ENCODE measurements around the gene SPTLC3. TPM values are rescaled to one million over a fixed set of nuclear protein-coding genes. Genes with fewer than 3 reads are reported as not detected.

SPTLC3 gene
- polyA plus RNA-seq, 1 donor, result 2.0 TPM

DNA sequence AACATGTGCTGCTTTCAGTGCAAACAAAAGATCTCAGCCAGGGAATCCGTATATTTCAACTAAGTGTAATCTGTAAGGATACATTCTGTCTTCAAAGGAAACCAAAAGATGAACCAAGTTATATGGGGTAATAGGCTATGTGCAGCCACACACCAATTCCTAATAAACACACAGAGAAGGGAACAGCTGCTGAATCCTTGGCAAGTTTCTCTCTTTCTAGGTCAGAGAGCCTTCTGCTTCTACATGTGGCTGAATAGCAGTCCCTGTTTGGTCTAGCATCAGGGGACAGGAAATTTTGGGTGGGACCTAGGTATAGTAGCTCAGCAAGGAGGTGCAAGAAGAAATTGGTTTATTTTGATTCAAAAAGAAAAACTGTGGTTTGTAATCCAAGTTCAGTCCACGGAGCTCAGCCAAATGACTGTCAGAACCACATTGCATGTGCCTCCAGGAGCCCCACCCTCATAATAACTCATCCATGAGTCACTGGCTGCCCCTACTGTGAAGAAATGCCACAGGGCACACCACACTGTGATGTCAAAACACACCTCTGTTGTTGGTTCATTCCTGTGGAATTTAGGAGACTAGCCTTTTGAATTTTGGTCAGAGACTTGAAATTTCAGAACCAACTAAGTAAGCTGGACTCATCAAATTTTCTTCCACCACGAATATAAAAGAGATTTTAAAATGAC is 21.1 kb downstream of the SPTLC3 start:
- no peak for DNase-seq (ENCODE audit: low read depth)

DNA sequence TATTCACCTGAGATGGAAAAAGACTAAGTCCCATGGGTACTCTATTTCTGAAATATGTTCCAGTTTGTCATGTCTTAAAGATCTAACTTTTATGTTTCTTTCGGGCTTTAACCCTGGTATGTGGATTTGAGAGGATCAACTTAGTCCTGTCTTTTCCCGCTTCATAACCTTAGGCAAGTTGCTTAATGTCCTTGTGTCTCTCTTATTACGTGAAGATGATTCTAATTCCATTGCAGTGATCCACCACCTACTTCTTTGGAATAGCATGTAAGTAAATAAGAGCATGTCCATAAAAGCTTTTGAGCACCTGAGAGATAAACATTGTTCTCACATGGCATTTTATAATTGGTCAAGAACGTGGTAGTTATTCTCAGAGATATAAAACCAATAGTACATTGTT is 23.0 kb downstream of the SPTLC3 start:
- DNase-seq (ENCODE audit: low read depth), result no peak

- no peak for DNase-seq (ENCODE audit: low read depth)
Measured at GRCh38 chr20:13034115-13034514, 25.3 kb downstream of the SPTLC3 start.

GRCh38 chr20:13034936-13035335 is 26.2 kb downstream of the SPTLC3 start:
- no peak for DNase-seq (ENCODE audit: low read depth)

DNA sequence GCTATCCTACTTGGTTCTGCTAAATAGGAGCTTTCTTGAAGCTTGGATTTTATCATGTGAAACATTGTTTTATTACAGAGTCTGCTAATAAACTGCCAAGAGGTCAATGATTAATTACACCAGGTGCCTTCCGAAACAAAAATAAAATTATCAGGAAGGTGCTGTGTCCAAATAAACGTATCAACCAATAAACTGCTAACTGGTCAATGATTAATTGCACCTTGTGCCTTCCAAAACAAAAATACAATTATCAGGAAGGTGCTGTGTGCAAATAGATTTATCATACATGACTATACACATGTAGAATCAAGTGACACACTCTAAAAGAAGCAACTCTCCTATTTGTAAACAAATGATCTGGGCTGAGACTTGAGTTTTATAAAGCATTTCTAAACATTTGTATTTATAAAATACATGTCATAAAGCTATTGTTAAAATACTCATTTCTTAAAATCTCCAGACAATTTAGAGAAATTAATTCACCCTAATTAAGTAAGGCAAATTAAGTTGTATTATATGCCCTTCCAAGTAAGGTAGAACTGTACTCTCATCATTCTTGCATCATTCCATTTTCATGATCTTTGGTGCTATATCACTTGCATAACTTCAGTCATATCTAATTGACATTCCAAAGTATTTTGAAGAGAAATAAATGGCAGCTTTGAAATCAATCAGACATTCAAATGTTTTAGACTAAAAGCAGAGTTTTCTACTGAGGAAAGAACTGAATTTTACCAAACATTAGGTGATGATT is 26.8 kb downstream of the SPTLC3 start:
- no peak for DNase-seq (ENCODE audit: low read depth)

GRCh38 chr20:13037727-13038126 is 29.0 kb downstream of the SPTLC3 start:
- DNase-seq (ENCODE audit: low read depth), result no peak

- DNase-seq (ENCODE audit: low read depth), result no peak
Measured at GRCh38 chr20:13041574-13042457, 33.0 kb downstream of the SPTLC3 start.

GRCh38 chr20:13042458-13042794 is 33.7 kb downstream of the SPTLC3 start:
- no peak for DNase-seq (ENCODE audit: low read depth)

DNA sequence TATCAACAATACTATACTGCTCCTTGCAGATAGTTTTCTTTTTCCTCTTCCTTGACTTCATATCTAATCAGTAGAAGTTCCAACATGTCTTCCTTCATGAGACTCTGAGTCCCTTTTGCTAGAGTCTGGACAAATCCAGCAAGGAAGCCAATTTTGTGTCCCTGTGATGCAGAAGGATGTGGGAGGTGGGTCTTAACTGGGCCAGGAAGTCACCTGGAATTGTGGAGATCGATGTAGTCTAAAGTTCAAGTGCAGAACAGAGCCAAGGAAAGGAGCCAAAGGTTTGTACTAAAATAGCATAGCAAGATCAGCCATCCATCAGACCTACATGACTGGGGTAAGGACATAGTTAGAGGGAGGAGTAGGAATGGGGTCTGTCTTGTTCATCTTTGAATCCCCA is 37.6 kb downstream of the SPTLC3 start:
- no peak for DNase-seq (ENCODE audit: low read depth)

DNA sequence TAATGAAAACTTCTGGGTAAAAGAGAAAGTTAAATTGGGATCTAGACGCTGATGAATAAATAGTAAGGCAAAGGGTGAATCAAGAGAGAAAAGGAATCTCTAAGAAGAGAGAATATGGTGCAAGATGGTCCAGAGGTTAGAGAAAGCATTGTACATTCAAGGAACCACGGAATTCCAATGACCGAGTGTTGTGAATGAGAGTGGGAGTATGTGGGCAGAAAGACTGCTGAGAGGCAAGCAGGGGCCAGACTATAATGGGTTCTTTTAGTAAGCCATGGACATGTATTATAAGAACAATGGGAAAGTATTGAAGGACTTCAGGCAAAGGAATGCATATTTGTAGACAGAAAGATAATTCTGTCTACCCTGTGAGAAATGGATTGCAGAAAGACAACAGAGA is 45.2 kb downstream of the SPTLC3 start:
- no peak for DNase-seq (ENCODE audit: low read depth)

DNA sequence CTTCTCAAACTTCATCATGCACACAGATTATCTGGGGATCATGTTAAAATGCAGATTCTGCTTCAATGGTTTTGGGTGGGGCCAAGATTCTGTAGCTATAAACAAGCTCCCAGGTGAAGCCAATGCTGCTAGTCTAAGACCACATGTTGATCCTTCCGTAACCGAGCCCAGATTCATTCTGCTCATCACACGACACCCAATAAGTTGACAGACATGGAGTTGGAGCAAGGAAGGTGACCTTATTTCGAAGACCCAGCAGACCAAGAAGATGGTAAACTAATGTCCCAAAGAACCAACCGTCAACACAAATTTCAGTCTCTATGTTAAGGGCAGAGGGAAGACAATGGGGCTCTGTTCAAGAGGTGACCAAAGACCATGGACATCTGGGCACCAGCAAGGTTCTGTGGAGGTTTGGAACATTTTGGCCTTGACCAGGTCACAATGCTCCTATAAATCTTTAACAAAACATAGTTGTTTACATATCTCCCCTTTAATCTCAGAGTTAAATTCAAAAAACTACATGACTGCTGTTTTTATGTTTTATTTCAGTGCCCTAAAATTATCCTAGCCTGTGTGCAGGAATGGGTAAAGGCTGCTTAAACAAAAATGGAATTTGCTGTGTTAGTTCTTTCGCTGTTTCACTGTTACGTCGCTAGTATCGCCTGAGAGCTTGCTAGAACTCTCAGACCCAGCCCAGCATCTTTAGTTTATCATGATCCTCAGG is 50.1 kb downstream of the SPTLC3 start:
- no peak for DNase-seq (ENCODE audit: low read depth)

GRCh38 chr20:13059398-13060136 is 50.8 kb downstream of the SPTLC3 start:
- DNase-seq (ENCODE audit: low read depth), result no peak

DNA sequence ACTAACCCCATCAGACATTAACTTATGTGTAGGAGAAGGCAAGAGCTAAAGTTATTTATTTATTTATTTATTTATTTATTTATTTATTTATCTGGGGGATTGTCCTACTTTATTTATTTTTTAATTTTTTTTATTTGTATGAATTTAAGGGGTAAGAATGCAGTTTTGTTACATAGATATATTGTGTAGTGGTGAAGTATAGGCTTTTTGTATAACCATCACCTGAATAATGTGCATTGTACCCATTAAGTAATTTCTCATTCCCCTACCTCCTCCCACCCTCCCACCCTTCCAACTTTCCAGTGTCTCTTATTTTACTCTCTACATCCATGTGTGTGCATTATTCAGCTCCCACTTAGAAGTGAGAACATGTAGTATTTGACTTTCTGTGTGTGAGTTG is 51.6 kb downstream of the SPTLC3 start:
- DNase-seq (ENCODE audit: low read depth), result no peak

- DNase-seq (ENCODE audit: low read depth), result no peak
Measured at GRCh38 chr20:13061381-13061780, 52.6 kb downstream of the SPTLC3 start.

GRCh38 chr20:13062789-13063188 is 54.0 kb downstream of the SPTLC3 start:
- no peak for DNase-seq (ENCODE audit: low read depth)

DNA sequence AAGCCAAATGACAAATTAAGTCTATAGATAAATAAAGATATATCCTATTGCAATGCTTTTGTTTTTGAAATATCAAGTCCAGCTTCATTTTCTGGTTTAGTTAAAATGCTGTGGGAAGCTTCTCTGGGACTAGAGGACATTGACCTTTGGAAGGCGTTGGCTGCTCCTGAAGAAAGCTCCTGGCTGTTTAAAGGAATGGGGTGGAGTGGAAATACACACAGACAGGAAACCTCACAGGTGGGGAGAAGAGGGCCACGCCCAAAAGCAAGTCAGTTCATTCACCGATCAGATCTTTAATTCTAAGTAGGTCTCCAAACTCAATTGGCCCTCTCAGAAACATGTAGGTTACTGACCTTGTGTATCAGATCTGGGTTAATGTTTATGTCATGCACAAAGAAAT is 59.6 kb downstream of the SPTLC3 start:
- no peak for DNase-seq (ENCODE audit: low read depth)

- DNase-seq (ENCODE audit: low read depth), result no peak
Measured at GRCh38 chr20:13081877-13082276, 73.1 kb downstream of the SPTLC3 start.

GRCh38 chr20:13082378-13082777 is 73.6 kb downstream of the SPTLC3 start:
- no peak for DNase-seq (ENCODE audit: low read depth)

DNA sequence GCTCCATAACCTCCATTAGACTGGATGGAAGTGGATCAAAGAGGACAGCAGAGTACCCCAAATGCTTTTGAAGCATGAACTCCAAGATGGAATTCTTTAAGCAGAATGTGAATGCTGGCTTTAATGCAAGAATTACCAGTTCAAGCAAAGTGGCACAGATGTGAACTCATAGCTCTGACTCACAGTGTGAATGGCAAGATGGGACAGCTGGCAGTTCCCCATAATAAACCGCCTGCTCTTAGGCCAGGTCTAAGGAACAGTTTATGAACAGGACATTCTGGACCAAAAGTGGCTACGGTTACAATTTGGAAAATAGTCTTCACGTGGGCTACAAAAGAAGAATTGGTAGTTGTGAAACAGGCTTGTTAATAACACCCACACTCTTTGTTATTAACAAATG is 76.5 kb downstream of the SPTLC3 start:
- DNase-seq (ENCODE audit: low read depth), result no peak

- DNase-seq (ENCODE audit: low read depth), result no peak
Measured at GRCh38 chr20:13089950-13090469, 81.2 kb downstream of the SPTLC3 start.

GRCh38 chr20:13092111-13092510 is 83.3 kb downstream of the SPTLC3 start:
- no peak for DNase-seq (ENCODE audit: low read depth)

Data from forelimb muscle (tissue), 1 donor.